HG02642 (cell line): ENCODE measurements around the gene MBP.

ENCODE experiments used
- ATAC-seq: cut with Tn5 transposase; IDR thresholded peaks from one replicate; pipeline ENCODE4 v1.9.1; 2021; ENCODE audit warnings: mild to moderate bottlenecking; ENCODE audit not compliant: unreplicated experiment, poor library complexity

The MBP gene

DNA sequence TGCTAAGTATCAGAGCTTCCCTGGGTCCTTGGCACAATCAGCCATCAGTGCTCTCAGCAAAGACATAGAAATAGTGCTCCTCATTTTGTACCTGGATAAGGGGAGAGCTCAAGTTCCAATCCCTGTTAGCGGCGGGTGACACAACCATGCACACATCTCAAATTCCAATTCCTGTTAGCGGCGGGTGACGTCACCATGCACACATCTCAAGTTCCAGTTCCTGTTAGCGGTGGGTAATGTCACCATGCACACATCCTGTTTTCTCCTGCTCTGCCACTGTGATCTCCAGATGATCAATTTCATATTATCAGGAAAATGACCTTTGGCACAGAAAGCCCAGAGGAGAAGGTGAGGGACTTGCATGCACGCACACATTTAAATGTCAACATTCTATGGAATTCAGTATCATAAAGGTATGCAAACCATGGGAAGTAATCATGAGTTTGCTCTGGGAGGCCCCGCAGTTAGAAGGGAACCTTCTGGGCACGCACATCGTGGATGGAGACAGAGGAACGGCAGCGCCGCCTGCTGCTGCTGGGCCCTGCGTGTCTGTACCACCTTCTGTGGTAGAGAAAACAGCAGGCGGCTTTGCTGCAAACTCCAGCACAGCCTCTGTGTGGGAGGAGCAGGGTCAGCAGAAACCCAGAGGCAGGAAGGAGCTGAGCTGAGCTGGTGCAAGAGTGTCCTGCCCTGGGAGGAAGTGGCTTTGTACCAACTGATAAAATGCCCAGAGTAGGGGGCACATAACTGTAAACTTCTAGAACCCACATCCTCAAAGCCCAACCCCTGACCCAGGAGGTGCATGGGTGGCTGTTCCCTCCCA is 77.8 kb downstream of the MBP start:
- peak; percentile 84 for ATAC-seq

DNA sequence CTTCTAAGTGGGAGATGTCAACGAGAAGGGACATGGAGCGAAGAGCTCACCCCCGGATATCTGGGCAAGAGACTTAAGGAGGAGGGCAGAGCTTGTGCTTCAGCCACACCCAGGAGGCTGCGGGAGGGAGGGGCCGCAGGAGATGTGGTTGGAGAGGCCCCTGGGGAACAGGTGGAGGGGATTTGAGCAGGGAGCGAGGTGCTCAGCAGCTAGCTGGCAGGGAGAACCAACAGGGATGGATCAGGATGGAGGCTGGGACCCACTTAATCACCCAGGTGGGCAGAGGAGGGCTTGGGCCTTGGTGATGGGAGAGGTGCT is 78.3 kb downstream of the MBP start:
- ATAC-seq = peak; percentile 17

DNA sequence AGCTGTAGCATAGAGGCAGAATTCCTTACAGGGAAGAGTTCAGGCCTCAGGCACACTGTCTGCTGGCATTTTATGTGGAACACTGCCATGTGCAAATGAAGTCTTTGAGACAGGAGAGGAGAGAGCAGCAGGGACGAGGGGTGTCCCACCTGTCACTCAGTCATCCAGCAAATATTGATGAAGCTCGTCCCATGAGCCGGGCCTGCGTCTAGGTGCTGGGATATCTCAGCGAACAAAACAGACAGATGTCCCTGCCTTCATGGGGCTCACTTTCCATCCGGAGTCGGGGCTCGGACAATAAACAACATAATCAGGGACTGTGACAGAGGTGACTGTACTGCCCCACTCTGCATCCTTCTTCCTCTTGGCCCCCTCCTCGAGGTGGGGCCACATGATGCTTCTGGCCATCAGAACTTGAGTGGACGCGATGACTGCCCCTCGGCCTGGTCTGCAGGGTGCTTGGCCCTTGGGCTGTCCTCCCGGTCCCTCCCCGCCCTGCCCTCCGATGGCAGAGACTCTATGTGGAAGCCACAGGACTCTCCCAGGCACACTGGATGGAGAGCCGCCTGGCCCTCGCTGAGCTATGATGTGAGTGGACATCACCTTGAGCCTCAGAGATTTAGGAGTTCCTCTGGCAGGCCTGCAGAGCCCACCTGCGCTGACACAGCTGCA is 78.8 kb downstream of the MBP start:
- ATAC-seq = no peak

DNA sequence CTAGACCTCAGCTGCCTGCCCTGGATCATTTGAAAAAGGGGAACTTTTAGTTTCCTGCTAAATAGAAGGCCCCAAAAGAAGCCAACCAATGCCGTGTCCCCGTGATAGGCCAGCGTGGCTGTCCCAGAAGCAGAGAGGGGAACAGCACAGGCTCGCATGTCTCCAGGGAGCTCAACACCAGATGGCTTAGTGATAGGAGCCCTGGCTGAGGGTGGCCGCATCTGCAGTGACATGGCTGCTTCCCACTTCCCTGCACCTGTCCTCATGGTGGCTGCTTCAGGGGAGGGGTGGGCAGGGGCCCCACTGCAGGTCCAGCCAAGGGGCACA is 79.6 kb downstream of the MBP start:
- ATAC-seq = peak; percentile 40

DNA sequence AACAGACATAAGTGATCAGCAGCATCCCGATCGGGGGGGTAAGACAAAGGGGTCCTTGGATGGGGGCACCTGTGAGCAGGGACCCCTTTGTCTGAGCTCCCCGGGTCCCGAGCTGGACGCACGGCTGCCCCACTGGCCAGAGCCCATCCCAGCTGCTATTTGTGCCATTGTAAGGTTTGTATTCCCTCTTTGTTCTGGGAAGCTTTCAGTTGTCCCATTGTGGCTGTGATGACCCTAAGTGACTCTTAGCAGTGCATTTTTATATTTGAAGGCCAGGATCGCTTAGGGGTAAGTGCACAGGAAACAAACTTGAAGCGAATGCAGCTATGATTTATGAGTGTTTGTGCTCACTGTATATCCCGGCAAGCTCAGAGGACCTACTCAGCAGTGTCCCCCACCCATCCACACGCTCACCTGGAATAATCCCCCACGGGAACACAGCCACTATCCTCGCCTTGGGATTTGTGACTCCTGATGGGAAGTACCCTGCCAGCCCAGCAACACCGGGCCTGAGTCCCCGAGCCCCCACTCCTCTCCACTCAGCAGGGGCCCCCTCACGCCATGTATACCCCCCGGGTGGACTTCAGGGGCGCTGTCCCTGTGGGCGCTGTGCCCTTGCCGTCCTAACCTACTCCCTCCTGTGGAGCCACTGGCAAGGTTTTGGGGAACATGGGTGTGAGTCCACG is 80.1 kb downstream of the MBP start:
- ATAC-seq = no peak

DNA sequence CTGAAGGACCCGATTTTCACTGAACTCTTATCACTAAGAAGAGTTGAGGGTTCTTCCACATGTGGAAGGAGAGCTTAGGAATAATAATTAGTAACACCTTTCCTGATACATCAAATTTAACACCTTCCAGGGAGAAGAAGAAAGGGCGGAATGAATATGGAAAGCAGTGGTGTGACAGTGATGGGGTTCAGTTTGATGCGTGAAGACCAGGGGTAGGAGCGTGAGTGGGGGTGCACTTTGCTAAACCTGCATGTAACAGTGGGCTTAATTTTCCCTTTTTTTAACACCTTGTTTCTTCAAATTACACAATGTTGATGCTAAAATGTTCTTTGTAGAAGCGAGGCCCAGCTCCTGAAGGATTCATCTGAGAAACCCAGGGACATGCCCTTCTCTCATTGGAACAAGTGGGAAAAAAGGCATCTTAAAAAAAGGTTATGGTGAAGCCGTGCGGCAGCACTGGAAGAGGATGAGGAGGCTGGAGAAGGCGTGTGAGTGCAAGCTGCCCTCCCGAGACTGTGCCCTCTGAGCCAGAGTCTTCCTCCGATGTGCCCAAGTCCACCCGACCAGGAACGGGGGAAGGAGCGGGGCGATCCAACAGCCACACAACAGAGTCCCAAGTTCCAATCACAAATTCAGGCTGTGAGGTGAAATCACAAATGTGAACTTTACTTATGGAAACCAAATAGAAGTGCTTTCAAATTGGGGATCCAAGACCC is 80.8 kb downstream of the MBP start:
- no peak for ATAC-seq

DNA sequence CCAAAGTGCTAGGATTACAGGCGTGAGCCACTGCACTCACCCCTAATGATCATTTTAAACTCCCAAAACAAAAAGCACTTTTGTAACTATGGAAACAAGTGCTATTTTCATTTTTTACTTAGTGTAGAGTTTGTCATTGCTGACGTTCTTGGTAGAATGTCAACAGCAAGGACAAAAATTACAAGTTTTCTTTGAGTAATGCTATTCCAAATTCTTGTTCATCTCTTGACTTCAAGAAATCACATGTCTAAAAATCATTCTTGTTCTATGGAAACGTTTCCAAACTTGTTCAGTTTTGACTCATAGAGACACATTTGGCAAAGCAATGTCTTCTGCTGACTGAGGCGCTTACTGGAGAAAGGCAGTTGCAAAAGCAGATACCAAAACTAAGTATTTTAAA is 82.6 kb downstream of the MBP start:
- ATAC-seq = no peak

DNA sequence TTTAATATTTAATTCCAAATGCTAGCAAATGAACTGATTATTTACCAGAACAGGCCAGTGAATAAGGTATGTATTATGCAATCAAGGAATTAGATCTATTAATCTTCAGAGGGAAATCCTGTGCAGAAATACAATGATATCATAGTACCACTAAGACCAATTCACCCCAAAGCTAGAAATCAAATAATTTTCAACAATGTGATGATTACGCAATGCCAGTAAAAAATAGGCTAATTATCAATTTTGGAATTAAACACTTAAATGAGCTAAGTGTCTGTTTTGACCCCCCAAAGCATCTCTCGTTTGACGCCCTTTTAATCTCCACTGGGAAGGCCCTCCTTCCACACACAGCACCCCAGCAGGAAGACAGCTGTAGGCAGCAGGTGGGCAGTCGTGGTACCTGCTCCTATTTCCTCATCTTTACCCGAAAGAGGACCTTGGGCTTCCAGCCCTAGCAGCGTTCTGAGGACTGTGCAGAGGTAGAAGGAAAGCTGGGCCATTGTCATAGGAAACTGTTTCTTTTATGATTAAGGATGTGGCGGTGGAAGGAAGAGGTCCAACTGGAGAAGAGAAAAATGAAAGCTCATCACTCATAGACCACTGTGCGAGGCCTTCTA is 84.7 kb downstream of the MBP start:
- ATAC-seq = no peak

DNA sequence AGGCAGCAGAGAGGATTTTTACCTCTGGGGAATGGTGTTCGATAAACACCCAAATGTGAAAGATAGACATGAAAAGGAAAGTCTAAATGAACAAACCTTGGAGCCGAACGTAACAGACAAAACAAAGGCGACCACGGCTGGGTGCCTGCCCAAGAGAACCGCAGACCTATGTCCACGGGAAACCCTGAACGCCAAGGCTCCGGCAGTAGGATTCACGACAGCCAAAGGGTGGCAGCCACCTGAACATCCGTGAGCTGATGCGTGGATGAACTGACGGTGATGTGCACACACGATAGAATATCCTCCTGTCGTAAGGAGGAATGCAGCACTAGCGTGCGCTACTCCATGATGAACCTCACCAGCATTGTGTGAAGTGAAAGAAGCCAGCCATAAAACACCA is 85.6 kb downstream of the MBP start:
- ATAC-seq = no peak

DNA sequence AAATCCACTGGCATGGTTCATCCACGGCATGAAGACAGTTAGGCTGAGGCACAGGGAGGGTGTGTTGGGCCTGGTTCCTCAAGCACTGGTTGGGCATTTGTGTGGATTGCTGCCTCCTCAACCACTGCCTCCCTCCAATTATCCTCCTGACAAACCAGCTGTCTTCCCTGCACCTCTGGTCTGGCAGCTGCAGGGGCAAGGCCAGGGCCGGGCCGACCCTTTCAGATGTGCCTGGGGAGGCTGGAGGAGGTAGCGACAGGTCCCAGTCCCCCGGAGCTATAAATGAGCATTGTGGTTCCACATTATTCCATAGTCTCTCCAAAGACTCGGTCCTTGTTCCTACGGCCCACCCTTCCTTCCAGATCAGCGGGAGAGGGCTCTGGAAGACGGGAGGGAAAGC is 86.2 kb downstream of the MBP start:
- ATAC-seq = no peak

DNA sequence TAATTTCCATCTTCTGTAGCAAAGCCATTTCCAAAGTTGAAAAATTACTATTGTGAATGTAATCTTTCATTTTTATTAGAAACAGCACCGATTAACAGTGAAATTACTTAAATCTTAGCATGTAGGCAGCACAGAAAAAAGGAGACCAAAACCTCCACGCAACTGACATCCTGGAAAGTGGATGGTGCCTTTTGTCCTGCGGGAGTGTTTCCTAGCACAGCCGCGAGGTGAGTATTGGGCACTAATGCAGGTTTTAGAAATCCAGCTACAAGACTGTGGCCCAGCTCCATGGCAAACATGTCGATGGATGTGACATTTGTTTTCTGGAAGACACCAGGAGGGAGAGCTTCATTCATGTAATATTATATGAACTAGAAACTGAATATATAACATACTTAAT is 86.9 kb downstream of the MBP start:
- no peak for ATAC-seq

DNA sequence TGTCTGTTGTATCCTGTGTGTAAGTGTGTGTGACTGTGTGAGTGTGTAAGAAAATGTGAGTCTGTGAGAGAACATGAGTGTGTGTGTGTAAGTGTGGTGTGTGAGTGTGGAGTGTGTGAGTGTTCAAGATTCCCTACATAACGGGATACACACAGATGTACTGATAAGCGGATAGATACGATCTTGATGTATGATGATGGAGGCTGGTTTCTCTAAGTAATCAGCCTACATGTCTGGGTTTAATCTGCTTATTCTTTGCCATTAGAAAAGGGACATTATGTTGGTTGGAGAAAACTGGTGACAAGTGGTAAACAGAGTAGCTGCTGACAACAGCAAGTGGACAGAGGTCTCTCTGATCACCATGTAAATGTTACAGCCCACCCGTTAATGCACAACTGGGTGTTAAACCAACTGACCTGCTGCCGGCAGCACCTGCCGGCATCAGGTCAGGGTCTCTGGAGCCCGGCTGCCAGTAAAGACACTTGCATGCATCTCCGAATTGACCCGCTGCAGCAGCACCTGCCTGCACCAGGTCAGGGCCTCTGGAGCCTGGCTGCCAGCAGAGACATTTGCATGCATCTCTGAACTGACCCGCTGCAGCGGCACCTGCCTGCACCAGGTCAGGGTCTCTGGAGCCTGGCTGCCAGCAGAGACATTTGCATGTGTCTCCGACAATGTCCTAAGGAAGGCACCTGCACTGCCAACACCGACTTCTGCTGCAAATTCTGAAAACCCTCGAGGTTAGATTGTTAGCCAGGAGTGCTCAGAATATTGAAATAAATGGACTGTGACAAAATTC is 87.5 kb downstream of the MBP start:
- peak; percentile 58 for ATAC-seq

DNA sequence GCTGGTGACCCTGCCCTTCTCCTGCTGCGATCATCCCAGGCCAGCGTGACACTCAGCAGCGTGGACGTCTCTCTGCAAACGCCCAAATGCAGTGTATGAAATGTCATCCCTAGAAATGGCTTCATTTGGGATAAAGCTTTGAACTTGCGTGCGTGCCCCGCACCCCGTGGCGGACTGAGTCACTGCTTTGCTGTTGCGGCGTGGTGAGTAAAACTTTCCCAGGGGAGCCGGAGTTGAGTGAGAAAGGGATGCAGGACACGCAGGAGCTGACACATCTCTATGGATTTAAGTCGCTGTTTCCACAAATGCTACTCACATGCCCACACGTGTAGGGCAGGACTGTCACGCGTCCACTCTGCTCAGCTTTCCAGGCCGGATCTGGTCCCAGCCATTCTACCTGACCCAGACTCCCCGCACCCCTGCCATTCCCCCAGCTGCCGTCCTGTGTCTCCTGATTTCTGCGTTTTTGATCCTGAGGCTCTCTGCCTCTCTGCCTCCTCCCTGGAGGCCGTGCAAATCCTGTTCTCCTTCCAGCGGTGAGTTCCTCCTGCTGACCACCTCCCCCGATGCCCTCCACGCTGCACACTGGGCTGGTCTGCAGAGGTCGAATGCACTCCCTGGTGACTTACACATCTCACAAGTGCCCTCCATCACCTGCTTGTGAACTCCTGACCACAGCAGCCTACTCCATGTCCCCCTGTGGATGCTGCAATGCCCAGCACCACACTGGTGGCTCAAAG is 88.9 kb downstream of the MBP start:
- no peak for ATAC-seq

DNA sequence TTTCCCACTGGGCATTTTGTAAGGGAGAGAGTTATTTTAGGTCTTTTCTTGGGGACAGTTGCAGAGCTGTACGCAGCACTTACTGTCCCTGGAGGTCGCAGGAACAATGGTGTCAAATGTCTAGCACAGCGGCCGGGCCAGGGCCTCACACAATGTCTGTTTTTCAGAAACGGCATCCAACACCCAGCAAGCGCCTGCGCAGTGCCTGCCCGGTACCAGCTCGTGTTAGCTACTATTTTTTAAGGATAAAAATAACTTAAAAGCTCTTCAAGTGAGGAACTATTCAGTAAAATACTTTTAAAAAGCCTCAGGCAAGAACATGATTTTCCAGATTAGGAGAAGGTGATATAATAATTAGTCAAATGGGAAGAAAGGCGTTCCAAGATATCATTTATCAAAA is 90.0 kb downstream of the MBP start:
- ATAC-seq = no peak

DNA sequence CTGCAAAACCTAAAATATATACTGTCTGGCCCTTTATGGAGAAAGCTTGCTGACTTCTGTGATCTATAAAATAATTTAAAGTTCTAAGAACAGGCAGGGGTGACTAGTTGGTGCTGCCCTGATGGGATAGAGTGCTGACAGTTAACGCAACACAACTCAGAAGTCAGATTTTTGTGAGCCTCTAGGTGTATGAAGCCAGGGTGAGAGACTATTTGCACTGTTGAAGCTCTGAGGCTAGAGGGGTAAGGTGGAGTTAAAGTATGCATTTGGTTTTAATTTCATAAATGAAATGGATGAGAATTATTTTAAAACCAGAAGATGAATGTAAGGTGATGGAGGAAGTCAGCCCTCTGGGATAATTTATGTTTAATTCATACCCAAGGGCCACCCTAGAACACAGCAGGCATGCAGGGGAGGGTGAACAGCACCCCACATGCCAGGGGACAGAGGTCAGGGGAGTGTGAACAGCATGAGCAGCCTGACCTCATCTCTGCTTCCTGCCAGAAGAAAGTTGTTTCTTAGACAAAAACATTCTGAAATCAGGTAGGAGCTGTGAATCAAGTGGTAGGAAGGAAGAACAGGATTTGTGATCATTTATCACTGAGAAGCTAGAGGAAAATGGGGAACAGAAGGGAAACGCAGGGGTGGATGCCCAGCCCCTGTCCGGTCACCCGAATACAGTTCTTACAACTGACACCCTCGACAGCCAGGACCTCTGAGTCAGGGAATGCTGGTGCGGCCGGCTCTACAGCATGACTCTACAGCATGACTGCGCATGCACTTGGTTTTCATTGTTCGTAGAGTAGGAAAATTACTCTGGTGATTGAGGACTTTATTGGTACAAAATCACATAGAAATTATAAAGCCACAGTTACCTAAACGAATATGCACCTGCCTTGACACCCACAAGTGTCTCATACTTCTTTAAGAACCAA is 93.1 kb downstream of the MBP start:
- no peak for ATAC-seq

DNA sequence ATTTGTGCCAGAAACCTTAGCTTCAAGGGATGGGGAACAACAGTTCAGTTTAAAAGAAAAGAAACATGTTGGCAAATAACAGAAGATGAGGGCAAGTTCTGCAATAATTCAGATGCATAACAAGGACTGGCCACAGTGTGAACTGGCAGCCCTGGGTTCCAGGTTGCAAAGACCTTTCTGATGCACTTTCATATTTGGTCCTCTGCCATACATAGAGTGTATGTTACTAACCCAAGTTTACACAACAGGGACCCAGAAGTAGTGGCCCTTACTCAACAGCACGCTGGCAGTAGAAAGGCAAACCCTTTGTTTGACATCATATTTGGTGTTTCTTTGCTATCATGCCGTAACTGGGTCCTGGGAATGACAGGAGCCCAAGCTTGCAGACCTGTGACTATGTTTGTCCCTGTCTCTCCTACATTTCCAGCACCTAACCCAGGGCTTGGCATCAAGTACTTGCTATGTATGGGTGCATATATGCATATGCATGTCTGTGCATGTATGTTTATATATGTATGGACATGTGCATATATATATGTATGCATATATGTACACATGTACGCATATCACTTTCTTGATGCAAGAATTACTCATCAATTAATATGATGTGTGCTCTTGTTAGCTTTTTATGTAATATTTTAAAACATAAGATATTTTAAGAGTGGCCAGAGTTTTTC is 94.3 kb downstream of the MBP start:
- no peak for ATAC-seq

DNA sequence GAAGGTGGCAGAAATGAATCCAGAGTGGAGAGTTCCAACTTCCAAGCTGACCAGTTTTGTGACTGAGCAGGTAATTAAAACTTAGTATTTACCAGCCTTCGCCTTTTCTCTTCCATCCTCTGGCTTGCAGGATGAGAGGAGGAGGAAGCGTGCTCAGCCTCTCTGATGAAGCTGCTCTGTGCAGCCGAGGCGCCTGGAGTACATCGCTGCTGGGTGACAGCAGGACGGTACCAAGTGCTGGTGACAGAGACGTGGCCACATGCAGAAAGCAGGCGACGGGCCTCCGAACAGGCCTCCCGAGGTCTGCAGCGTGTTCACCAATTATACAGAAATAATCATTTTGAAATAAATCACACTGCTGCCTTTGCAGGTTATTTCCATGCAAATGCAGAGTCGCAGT is 95.0 kb downstream of the MBP start:
- ATAC-seq = no peak
